ENCODE results near the gene MAST4. TPM values are rescaled to one million over a fixed set of nuclear protein-coding genes. Genes with fewer than 3 reads are reported as not detected.

Gene MAST4
- total RNA-seq, 1 donor from 2014 or later, result 52.6 TPM

- ATAC-seq (peak; percentile 93), DNase-seq (no peak)
- peaks cover 13% of the 10 kb centered on the region for H3K4me1 ChIP-seq
- H3K9me3 ChIP-seq, result no peaks in the 10 kb centered on the region
- no peaks in the 10 kb centered on the region for H3K36me3 ChIP-seq
- H3K27ac ChIP-seq, result no peak overlapping the region
- H3K4me3 ChIP-seq, result no peak overlapping the region
- no peak for TF ChIP-seq CTCF (IDR thresholded peaks at IDR 0.05)
- H3K27me3 ChIP-seq, result no peaks in the 10 kb centered on the region
- intact Hi-C loops (cut with DNase I), result no loop called here
Measured at GRCh38 chr5:66553916-66554575, 42.1 kb upstream of the MAST4 start.

- intact Hi-C loops (cut with DNase I), result no loop called here
- peaks cover 13% of the 10 kb centered on the region for H3K4me1 ChIP-seq
- no peak for ATAC-seq
- H3K27ac ChIP-seq, result no peak overlapping the region
- no peaks in the 10 kb centered on the region for H3K27me3 ChIP-seq
- no peak for TF ChIP-seq CTCF (IDR thresholded peaks at IDR 0.05)
- H3K4me3 ChIP-seq, result no peak overlapping the region
- H3K36me3 ChIP-seq, result no peaks in the 10 kb centered on the region
- no peak for DNase-seq
- no peaks in the 10 kb centered on the region for H3K9me3 ChIP-seq
Measured at GRCh38 chr5:66554884-66555283, 41.3 kb upstream of the MAST4 start.

GRCh38 chr5:66558560-66558959 is 37.6 kb upstream of the MAST4 start:
- no peak for ATAC-seq
- H3K9me3 ChIP-seq, result no peaks in the 10 kb centered on the region
- no peaks in the 10 kb centered on the region for H3K27me3 ChIP-seq
- intact Hi-C loops (cut with DNase I), result no loop called here
- H3K4me3 ChIP-seq, result no peak overlapping the region
- no peaks in the 10 kb centered on the region for H3K36me3 ChIP-seq
- TF ChIP-seq CTCF (IDR thresholded peaks at IDR 0.05), result no peak
- peaks cover 11% of the 10 kb centered on the region for H3K4me1 ChIP-seq
- H3K27ac ChIP-seq, result no peak overlapping the region
- DNase-seq, result no peak

- TF ChIP-seq CTCF (IDR thresholded peaks at IDR 0.05), result no peak
- Histone ChIP-seq H3K27me3 (no peaks in the 10 kb centered on the region), H3K9me3 (no peaks in the 10 kb centered on the region), H3K27ac (no peak overlapping the region), H3K4me3 (no peak overlapping the region), H3K4me1 (no peaks in the 10 kb centered on the region), H3K36me3 (no peaks in the 10 kb centered on the region)
- no peak for DNase-seq
- no peak for ATAC-seq
- intact Hi-C loops (cut with DNase I), result no loop called here
Measured at GRCh38 chr5:66560371-66560770, 35.8 kb upstream of the MAST4 start.

- no peaks in the 10 kb centered on the region for H3K36me3 ChIP-seq
- no peak overlapping the region for H3K4me3 ChIP-seq
- no peak for DNase-seq
- intact Hi-C loops (cut with DNase I), result no loop called here
- no peaks in the 10 kb centered on the region for H3K4me1 ChIP-seq
- no peaks in the 10 kb centered on the region for H3K9me3 ChIP-seq
- H3K27me3 ChIP-seq, result no peaks in the 10 kb centered on the region
- no peak for TF ChIP-seq CTCF (IDR thresholded peaks at IDR 0.05)
- H3K27ac ChIP-seq, result no peak overlapping the region
- no peak for ATAC-seq
Measured at GRCh38 chr5:66561256-66561990, 34.8 kb upstream of the MAST4 start.
